Osteocyte (in vitro differentiated cells): ENCODE data around the gene FAM3D. TPM values are rescaled to one million over a fixed set of nuclear protein-coding genes. Genes with fewer than 3 reads are reported as not detected.

Experiments
- DNase-seq: peaks from one replicate; pipeline ENCODE4 v3.0.0; 2021; ENCODE audit warnings: mixed read lengths; ENCODE audit not compliant: unreplicated experiment; ENCODE audit errors: extremely low spot score
- H3K27ac Mint-ChIP-seq: one replicate; pipeline ENCODE4 v1.8.0; 2021; ENCODE audit warnings: mild to moderate bottlenecking, mixed read lengths; ENCODE audit not compliant: unreplicated experiment
- H3K27me3 Mint-ChIP-seq: one replicate; pipeline ENCODE4 v1.8.0; 2021; ENCODE audit warnings: mixed read lengths; ENCODE audit not compliant: unreplicated experiment
- H3K36me3 Mint-ChIP-seq: one replicate; pipeline ENCODE4 v1.8.0; 2021; ENCODE audit warnings: mixed read lengths; ENCODE audit not compliant: unreplicated experiment
- H3K4me1 Mint-ChIP-seq: one replicate; pipeline ENCODE4 v1.8.0; 2021; ENCODE audit warnings: mixed read lengths; ENCODE audit not compliant: unreplicated experiment
- H3K4me3 Mint-ChIP-seq: one replicate; pipeline ENCODE4 v1.8.0; 2021; ENCODE audit warnings: mild to moderate bottlenecking, moderate library complexity, mixed read lengths; ENCODE audit not compliant: unreplicated experiment
- H3K9me3 Mint-ChIP-seq: one replicate; pipeline ENCODE4 v1.8.0; 2021; ENCODE audit warnings: mixed read lengths; ENCODE audit not compliant: unreplicated experiment
- CTCF ChIP-seq: fragments of 200-600 bp; sonication (generic); IDR thresholded peaks from 2 replicates; pipeline ENCODE4 v1.5.0; 2021; ENCODE audit warnings: antibody characterized with exemption, mild to moderate bottlenecking, moderate library complexity
- total RNA-seq: library from RNA; stranded (reverse); gene quantifications from 2 replicates; pipeline ENCODE4 v1.2.1, GENCODE V29; 2021

FAM3D gene
- total RNA-seq, 1 donor from 2014 or later, result not detected

GRCh38 chr3:58668247-58668646 is 1.7 kb upstream of the FAM3D start:
- no peak overlapping the region for H3K4me3 Mint-ChIP-seq
- H3K36me3 Mint-ChIP-seq, result no peaks in the 10 kb centered on the region
- DNase-seq, result no peak
- no peaks in the 10 kb centered on the region for H3K9me3 Mint-ChIP-seq
- H3K4me1 Mint-ChIP-seq, result peaks cover 5% of the 10 kb centered on the region
- TF ChIP-seq CTCF, result no peak
- H3K27ac Mint-ChIP-seq, result no peak overlapping the region
- peaks cover 15% of the 10 kb centered on the region for H3K27me3 Mint-ChIP-seq

- Mint-ChIP-seq H3K27me3 (peaks cover 14% of the 10 kb centered on the region), H3K4me3 (no peak overlapping the region), H3K27ac (no peak overlapping the region), H3K9me3 (no peaks in the 10 kb centered on the region), H3K4me1 (peaks cover 5% of the 10 kb centered on the region), H3K36me3 (no peaks in the 10 kb centered on the region)
- no peak for TF ChIP-seq CTCF
- no peak for DNase-seq
Measured at GRCh38 chr3:58667704-58668103, 1.1 kb upstream of the FAM3D start.

GRCh38 chr3:58667229-58667628 is 655 bp upstream of the FAM3D start:
- TF ChIP-seq CTCF, result no peak
- peaks cover 14% of the 10 kb centered on the region for H3K27me3 Mint-ChIP-seq
- no peak for DNase-seq
- peaks cover 5% of the 10 kb centered on the region for H3K4me1 Mint-ChIP-seq
- H3K9me3 Mint-ChIP-seq, result no peaks in the 10 kb centered on the region
- no peaks in the 10 kb centered on the region for H3K36me3 Mint-ChIP-seq
- H3K4me3 Mint-ChIP-seq, result no peak overlapping the region
- H3K27ac Mint-ChIP-seq, result no peak overlapping the region

- Mint-ChIP-seq H3K4me3 (no peak overlapping the region), H3K4me1 (no peaks in the 10 kb centered on the region), H3K27me3 (peaks cover 2% of the 10 kb centered on the region), H3K27ac (no peak overlapping the region), H3K36me3 (no peaks in the 10 kb centered on the region), H3K9me3 (no peaks in the 10 kb centered on the region)
- no peak for TF ChIP-seq CTCF
- no peak for DNase-seq
Measured at GRCh38 chr3:58665405-58665804, 1.2 kb downstream of the FAM3D start.

GRCh38 chr3:58664611-58665010 is 2.0 kb downstream of the FAM3D start:
- Mint-ChIP-seq H3K9me3 (no peaks in the 10 kb centered on the region), H3K27me3 (no peaks in the 10 kb centered on the region), H3K4me1 (no peaks in the 10 kb centered on the region), H3K27ac (no peak overlapping the region), H3K4me3 (no peak overlapping the region), H3K36me3 (no peaks in the 10 kb centered on the region)
- no peak for TF ChIP-seq CTCF
- DNase-seq, result no peak
